ENCODE results near the gene CLEC4M. TPM values are rescaled to one million over a fixed set of nuclear protein-coding genes. Genes with fewer than 3 reads are reported as not detected.

The CLEC4M gene
- total RNA-seq, 1 donor from 2014 or later = not detected

DNA sequence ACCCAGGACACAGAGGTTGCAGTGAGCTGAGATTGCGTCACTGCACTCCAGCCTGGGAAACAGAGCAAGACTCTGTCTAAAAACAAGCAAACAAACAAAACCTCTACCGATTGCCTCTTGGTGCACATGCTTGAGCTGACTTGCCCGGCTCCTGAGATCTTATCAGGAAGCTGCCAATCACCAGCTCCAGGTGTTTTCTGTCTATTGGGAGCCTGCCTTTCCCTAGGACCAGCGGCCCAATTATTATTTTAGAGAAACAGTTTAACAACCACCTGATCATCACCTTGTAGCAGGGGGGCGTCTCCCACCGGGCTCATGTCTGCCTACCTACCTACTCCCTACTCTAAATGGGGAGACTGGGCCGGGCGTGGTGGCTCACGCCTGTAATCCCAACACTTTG is 10.8 kb downstream of the CLEC4M start:
- peaks cover 47% of the 10 kb centered on the region for H3K27me3 Mint-ChIP-seq (ENCODE audit: low read depth)

DNA sequence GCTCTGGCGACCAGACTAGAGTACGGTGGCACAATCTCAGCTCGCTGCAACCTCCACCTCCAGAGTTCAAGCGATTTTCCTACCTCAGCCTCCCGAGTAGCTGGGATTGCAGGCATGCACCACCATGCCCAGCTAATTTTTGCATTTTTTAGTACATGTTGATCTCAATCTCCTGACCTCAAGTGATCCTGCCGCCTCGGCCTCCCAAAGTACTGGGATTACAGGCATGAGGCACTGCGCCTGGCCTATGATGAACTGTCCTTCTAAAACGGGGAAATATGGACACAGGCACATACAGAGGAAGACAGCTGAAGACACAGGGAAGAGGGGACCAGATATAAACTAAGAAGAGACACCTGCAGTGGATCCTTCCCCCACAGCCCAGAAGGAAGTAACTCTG is 12.7 kb downstream of the CLEC4M start:
- H3K4me3 Mint-ChIP-seq (ENCODE audit: unreplicated experiment) = no peak overlapping the region
- TF ChIP-seq, protein P1, sequence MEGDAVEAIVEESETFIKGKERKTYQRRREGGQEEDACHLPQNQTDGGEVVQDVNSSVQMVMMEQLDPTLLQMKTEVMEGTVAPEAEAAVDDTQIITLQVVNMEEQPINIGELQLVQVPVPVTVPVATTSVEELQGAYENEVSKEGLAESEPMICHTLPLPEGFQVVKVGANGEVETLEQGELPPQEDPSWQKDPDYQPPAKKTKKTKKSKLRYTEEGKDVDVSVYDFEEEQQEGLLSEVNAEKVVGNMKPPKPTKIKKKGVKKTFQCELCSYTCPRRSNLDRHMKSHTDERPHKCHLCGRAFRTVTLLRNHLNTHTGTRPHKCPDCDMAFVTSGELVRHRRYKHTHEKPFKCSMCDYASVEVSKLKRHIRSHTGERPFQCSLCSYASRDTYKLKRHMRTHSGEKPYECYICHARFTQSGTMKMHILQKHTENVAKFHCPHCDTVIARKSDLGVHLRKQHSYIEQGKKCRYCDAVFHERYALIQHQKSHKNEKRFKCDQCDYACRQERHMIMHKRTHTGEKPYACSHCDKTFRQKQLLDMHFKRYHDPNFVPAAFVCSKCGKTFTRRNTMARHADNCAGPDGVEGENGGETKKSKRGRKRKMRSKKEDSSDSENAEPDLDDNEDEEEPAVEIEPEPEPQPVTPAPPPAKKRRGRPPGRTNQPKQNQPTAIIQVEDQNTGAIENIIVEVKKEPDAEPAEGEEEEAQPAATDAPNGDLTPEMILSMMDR (IDR thresholded peaks at IDR 0.05) = no peak
- no peaks in the 10 kb centered on the region for H3K9me3 Mint-ChIP-seq (ENCODE audit: low read depth)
- no peaks in the 10 kb centered on the region for H3K36me3 Mint-ChIP-seq (ENCODE audit: low read depth)
- no peak for DNase-seq (ENCODE audit: low spot score)
- no peak overlapping the region for H3K27ac Mint-ChIP-seq (ENCODE audit: unreplicated experiment)
- H3K27me3 Mint-ChIP-seq (ENCODE audit: low read depth) = peaks cover 50% of the 10 kb centered on the region
- H3K4me1 Mint-ChIP-seq (ENCODE audit: low read depth) = no peaks in the 10 kb centered on the region

More for the DNA sequence above, 10.8 kb downstream of the CLEC4M start:
- DNase-seq (ENCODE audit: low spot score) = no peak
- H3K4me1 Mint-ChIP-seq (ENCODE audit: low read depth) = no peaks in the 10 kb centered on the region
- TF ChIP-seq, protein P1 (IDR thresholded peaks at IDR 0.05) = no peak
- H3K36me3 Mint-ChIP-seq (ENCODE audit: low read depth) = no peaks in the 10 kb centered on the region
- no peak overlapping the region for H3K4me3 Mint-ChIP-seq (ENCODE audit: unreplicated experiment)
- H3K9me3 Mint-ChIP-seq (ENCODE audit: low read depth) = no peaks in the 10 kb centered on the region
- no peak overlapping the region for H3K27ac Mint-ChIP-seq (ENCODE audit: unreplicated experiment)

DNA sequence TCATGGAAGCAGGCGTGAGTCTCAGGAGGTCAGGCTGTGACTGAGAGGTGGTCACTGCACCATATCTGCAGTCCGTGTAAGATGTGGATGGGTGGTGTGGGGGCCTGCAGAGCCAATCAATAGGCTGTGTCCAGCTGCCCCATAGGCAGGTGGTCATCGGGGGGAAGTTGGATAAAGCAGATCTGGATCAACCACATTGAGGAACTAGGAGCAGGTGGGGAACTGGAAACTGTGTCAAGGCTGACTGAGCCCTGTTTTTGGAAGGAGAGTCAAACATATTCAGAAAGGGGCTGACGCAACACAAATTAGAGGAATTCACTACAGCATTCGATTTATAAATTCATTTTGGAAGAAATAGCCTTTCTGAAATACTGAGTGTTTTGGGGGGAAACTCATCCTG is 15.0 kb downstream of the CLEC4M start:
- H3K36me3 Mint-ChIP-seq (ENCODE audit: low read depth) = no peaks in the 10 kb centered on the region
- DNase-seq (ENCODE audit: low spot score) = no peak
- no peak overlapping the region for H3K4me3 Mint-ChIP-seq (ENCODE audit: unreplicated experiment)
- H3K9me3 Mint-ChIP-seq (ENCODE audit: low read depth) = no peaks in the 10 kb centered on the region
- TF ChIP-seq, protein P1 (IDR thresholded peaks at IDR 0.05) = no peak
- H3K27ac Mint-ChIP-seq (ENCODE audit: unreplicated experiment) = no peak overlapping the region
- no peaks in the 10 kb centered on the region for H3K4me1 Mint-ChIP-seq (ENCODE audit: low read depth)
- H3K27me3 Mint-ChIP-seq (ENCODE audit: low read depth) = peaks cover 52% of the 10 kb centered on the region

DNA sequence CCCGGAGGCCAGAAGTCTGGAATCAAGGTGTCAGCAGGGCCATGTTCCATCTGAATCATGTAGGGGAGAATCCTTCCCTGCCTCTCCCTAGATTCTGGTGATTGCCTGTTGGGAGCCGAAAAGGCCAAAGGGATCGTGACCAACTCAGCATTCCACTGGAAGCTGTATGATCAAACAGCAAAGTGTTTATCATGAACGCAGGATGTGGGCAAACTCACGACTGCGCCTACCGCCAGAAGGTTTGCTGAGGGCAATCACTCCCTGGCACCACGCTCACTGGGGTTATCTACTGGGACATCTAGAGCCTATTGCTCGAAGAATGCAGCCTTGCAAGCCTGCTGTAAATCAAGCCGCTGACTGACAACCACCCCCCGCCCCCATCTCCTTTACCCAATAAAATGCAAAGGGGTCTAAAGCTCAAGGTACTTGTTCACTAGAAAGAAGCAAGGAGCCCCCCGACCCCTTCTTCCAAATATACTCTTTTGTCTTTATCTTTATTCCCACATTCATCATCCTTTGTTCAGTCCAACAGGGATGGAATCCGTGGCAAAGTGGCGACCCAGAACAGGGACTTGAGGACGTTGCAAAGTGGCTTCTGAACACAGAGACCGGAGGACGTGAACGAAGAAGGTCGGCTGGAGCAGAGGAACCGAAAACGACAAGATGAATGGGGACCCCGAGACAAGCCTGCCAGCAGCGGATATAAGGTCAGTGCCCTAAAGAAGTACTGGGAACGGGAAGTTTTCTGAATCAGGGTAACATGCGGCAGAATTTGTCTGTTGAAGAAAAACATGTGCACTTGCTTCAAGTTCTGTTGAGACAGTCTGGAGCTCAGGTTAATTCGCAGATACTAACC is 16.8 kb downstream of the CLEC4M start:
- TF ChIP-seq, protein P1 (IDR thresholded peaks at IDR 0.05) = no peak
- no peak for DNase-seq (ENCODE audit: low spot score)
- H3K27me3 Mint-ChIP-seq (ENCODE audit: low read depth) = peaks cover 65% of the 10 kb centered on the region
- H3K27ac Mint-ChIP-seq (ENCODE audit: unreplicated experiment) = no peak overlapping the region
- no peaks in the 10 kb centered on the region for H3K36me3 Mint-ChIP-seq (ENCODE audit: low read depth)
- no peak overlapping the region for H3K4me3 Mint-ChIP-seq (ENCODE audit: unreplicated experiment)
- H3K4me1 Mint-ChIP-seq (ENCODE audit: low read depth) = no peaks in the 10 kb centered on the region
- H3K9me3 Mint-ChIP-seq (ENCODE audit: low read depth) = peaks cover under 1% of the 10 kb centered on the region

DNA sequence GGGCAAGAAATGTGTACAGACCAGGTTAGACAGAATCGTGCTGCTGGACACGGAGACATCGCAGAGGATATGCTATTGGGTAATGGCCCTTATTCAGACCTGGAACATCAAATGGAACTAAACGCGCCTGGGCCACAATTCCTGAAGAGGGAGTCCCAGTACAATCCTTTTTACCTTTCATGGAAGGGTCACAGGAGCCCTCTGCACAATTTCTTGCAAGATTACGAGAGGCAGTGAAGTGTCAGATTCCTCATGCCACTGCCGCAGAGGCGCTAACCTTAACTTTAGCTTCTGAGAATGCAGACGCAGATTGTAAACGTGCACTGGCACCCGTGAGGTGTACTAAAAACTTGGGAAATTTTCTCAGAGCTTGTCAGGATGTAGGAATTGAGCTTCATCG is 18.1 kb downstream of the CLEC4M start:
- Mint-ChIP-seq H3K9me3 (ENCODE audit: low read depth) (peaks cover 4% of the 10 kb centered on the region), H3K4me3 (ENCODE audit: unreplicated experiment) (no peak overlapping the region), H3K4me1 (ENCODE audit: low read depth) (no peaks in the 10 kb centered on the region), H3K27me3 (ENCODE audit: low read depth) (peaks cover 63% of the 10 kb centered on the region), H3K27ac (ENCODE audit: unreplicated experiment) (no peak overlapping the region), H3K36me3 (ENCODE audit: low read depth) (no peaks in the 10 kb centered on the region)
- TF ChIP-seq, protein P1 (IDR thresholded peaks at IDR 0.05) = no peak
- DNase-seq (ENCODE audit: low spot score) = no peak
